ENCODE measurements around the gene GPR35.

GPR35 gene

DNA sequence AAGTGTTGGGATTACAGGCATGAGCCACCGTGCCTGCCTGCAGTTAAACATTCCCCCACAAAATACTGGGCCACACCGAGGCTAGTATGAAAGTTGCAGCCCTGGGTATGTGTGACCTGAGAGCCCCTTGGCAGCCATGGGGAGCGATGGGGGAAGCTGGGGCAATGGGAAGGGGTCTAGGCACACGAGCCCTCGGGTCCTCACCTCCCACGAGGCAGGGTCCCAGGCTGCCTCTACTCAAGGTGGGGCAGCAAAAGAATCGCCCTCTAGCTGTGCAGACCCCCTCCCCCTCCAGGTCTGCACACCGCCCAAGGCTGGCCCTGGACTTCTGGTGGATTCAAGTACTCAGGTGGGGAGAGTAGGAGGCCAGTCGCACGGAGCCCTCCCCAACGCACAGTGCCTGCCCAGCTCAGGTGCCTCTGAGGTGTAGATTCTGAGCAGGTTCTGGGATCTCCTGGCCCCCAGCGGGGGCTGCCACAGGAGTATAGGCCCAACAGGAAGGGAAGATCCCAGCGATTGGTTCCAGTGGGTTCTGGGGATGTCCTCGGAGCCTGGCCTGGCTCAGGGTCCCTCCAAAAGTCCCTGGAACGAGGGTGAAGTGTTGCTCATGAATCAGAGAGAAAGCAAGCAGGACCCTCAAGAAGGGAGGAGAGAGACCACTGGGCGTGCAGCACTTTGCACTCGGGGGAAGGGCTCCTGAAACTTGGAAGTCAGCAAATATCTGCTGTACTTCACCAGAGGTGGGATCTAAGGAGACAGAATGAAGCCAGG lies 2.6 kb downstream of the GPR35 start:
- TF ChIP-seq, protein P1, sequence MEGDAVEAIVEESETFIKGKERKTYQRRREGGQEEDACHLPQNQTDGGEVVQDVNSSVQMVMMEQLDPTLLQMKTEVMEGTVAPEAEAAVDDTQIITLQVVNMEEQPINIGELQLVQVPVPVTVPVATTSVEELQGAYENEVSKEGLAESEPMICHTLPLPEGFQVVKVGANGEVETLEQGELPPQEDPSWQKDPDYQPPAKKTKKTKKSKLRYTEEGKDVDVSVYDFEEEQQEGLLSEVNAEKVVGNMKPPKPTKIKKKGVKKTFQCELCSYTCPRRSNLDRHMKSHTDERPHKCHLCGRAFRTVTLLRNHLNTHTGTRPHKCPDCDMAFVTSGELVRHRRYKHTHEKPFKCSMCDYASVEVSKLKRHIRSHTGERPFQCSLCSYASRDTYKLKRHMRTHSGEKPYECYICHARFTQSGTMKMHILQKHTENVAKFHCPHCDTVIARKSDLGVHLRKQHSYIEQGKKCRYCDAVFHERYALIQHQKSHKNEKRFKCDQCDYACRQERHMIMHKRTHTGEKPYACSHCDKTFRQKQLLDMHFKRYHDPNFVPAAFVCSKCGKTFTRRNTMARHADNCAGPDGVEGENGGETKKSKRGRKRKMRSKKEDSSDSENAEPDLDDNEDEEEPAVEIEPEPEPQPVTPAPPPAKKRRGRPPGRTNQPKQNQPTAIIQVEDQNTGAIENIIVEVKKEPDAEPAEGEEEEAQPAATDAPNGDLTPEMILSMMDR (IDR thresholded peaks at IDR 0.05; ENCODE audit: low read length) = no peak
- no peak for TF ChIP-seq EZH2 (IDR thresholded peaks at IDR 0.05; ENCODE audit: borderline replicate concordance, low read length)
- Histone ChIP-seq H3K4me2 (ENCODE audit: low read length) (no peak overlapping the region), H3K79me2 (ENCODE audit: insufficient read depth, low read length) (no peaks in the 10 kb centered on the region), H4K20me1 (ENCODE audit: insufficient read depth, low read length) (no peaks in the 10 kb centered on the region), H3K27me3 (ENCODE audit: insufficient read depth, low read length) (no peaks in the 10 kb centered on the region), H3K9ac (ENCODE audit: low read length) (no peak overlapping the region), H2AFZ (ENCODE audit: low read length) (no peak overlapping the region), H3K9me3 (ENCODE audit: low read length) (no peaks in the 10 kb centered on the region), H3F3A (ENCODE audit: insufficient read depth, low read length) (no peaks in the 10 kb centered on the region), H3K36me3 (ENCODE audit: insufficient read depth, low read length) (no peaks in the 10 kb centered on the region), H3K27ac (ENCODE audit: low read depth, low read length, poor library complexity, severe bottlenecking) (no peak overlapping the region), H3K9me2 (ENCODE audit: low read depth, low read length) (no peaks in the 10 kb centered on the region), H3K4me1 (ENCODE audit: insufficient read depth, low read length, severe bottlenecking) (no peaks in the 10 kb centered on the region), H3K4me3 (ENCODE audit: low read depth, low read length, poor library complexity, severe bottlenecking) (no peak overlapping the region)

DNA sequence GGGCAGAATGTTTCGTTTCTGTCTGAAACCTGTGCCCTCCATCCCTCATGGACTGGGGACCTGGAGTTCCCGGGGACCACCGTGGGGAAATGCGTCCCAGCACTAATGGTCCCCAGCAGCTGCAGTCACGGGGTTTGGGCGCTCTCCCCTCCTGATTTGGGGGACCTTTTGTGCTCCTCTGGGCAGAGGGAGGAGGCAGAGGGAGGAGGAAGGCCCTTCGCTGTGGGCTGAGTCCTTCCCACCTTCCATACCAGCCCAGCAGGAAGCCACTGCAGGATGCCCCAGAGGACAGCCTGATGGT lies 3.2 kb downstream of the GPR35 start:
- Histone ChIP-seq H3K27me3 (ENCODE audit: insufficient read depth, low read length) (no peaks in the 10 kb centered on the region), H3K9ac (ENCODE audit: low read length) (no peak overlapping the region), H3F3A (ENCODE audit: insufficient read depth, low read length) (no peaks in the 10 kb centered on the region), H3K9me3 (ENCODE audit: low read length) (no peaks in the 10 kb centered on the region), H3K9me2 (ENCODE audit: low read depth, low read length) (no peaks in the 10 kb centered on the region), H3K4me2 (ENCODE audit: low read length) (no peak overlapping the region), H4K20me1 (ENCODE audit: insufficient read depth, low read length) (no peaks in the 10 kb centered on the region), H3K4me1 (ENCODE audit: insufficient read depth, low read length, severe bottlenecking) (no peaks in the 10 kb centered on the region), H3K79me2 (ENCODE audit: insufficient read depth, low read length) (no peaks in the 10 kb centered on the region), H3K36me3 (ENCODE audit: insufficient read depth, low read length) (no peaks in the 10 kb centered on the region), H3K4me3 (ENCODE audit: low read depth, low read length, poor library complexity, severe bottlenecking) (no peak overlapping the region), H2AFZ (ENCODE audit: low read length) (no peak overlapping the region), H3K27ac (ENCODE audit: low read depth, low read length, poor library complexity, severe bottlenecking) (no peak overlapping the region)
- TF ChIP-seq EZH2 (IDR thresholded peaks at IDR 0.05; ENCODE audit: borderline replicate concordance, low read length) = no peak
- TF ChIP-seq, protein P1 (IDR thresholded peaks at IDR 0.05; ENCODE audit: low read length) = no peak

DNA sequence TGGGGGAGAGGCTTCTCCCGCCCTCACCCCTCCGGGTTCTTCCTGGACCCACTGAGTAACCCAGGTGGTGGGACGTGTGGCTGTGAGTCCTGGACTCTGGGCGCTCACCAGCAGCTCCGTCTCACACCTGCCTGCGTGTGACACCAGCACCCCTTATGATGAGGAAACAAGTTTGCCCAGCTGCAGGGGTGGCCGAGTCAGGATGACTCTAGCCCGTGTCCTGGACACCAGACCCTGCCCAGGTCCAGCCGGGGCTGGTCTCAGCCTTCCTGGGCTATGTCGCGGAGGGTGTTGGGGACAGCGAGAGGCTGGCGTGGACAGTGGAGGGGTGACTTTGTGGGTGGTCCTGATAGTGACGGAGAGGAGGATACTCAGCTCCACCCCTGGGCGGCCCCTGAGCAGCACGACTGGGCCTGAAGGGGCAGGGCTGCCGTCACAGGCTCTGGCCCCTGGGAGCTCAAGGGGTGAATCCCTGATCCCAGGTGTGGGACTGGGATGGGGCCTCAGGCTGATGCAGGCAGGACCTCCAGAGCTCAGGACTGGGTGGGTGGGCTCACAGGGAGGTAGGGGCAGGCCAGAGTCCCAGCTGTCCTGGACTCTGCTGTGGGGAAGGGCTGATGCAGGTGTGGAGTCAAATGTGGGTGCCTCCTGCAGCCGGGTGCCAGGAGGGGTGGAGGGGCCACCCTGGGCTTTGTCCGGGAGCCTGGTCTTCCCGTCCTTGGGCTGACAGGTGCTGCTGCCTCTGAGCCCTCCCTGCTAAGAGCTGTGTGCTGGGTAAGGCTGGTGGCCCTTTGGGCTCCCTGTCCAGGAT lies 3.7 kb downstream of the GPR35 start:
- TF ChIP-seq, protein P1 (IDR thresholded peaks at IDR 0.05; ENCODE audit: low read length) = no peak
- Histone ChIP-seq H3K9ac (ENCODE audit: low read length) (no peak overlapping the region), H3K4me3 (ENCODE audit: low read depth, low read length, poor library complexity, severe bottlenecking) (no peak overlapping the region), H3K27ac (ENCODE audit: low read depth, low read length, poor library complexity, severe bottlenecking) (no peak overlapping the region), H2AFZ (ENCODE audit: low read length) (no peak overlapping the region), H3K4me1 (ENCODE audit: insufficient read depth, low read length, severe bottlenecking) (no peaks in the 10 kb centered on the region), H3K36me3 (ENCODE audit: insufficient read depth, low read length) (no peaks in the 10 kb centered on the region), H3K4me2 (ENCODE audit: low read length) (no peak overlapping the region), H4K20me1 (ENCODE audit: insufficient read depth, low read length) (no peaks in the 10 kb centered on the region), H3F3A (ENCODE audit: insufficient read depth, low read length) (no peaks in the 10 kb centered on the region), H3K79me2 (ENCODE audit: insufficient read depth, low read length) (no peaks in the 10 kb centered on the region), H3K9me2 (ENCODE audit: low read depth, low read length) (no peaks in the 10 kb centered on the region), H3K9me3 (ENCODE audit: low read length) (no peaks in the 10 kb centered on the region), H3K27me3 (ENCODE audit: insufficient read depth, low read length) (no peaks in the 10 kb centered on the region)
